IMR-90 (cell line): Measurements from ENCODE around the gene C9orf50. TPM values are rescaled to one million over a fixed set of nuclear protein-coding genes. Genes with fewer than 3 reads are reported as not detected.

Source experiments
- ATAC-seq: fragments of 200-7000 bp; cut with Tn5 transposase; 2 replicates; pipeline ENCODE4 v1.9.1; 2020; ENCODE audit warnings: low read depth, mild to moderate bottlenecking, moderate library complexity
- BruUV-seq: library from RNA; stranded (reverse); fragments of 400-500 nt; replicated peaks from 2 replicates; lab custom pipeline; 2021; lab: Mats Ljungman, UMichigan
- CTCF ChIA-PET: fragments of 300-600 bp; formaldehyde crosslinking; extraction: SDS; loops from one replicate; lab custom pipeline; 2021; ENCODE audit warnings: antibody characterized with exemption; lab: Yijun Ruan, JAX
- POLR2A ChIA-PET: fragments of 300-600 bp; sonication (Branson Sonifier 250); formaldehyde crosslinking; loops from one replicate; lab custom pipeline; 2022; ENCODE audit warnings: antibody characterized with exemption; ENCODE audit not compliant: unreplicated experiment; lab: Charles Lee
- DNase-seq: peaks from one replicate; pipeline ENCODE4 v3.0.0; 2013
- H2AFZ ChIP-seq: replicated peaks from 2 replicates; pipeline ENCODE3; 2013; ENCODE audit warnings: low read length, mild to moderate bottlenecking; ENCODE audit not compliant: poor library complexity
- H2AK5ac ChIP-seq: 2 replicates; pipeline ENCODE4 v1.6.1; 2013; ENCODE audit warnings: low read depth, low read length, inconsistent platforms
- H2AK9ac ChIP-seq: replicated peaks from 2 replicates; pipeline ENCODE3; 2013; ENCODE audit warnings: mild to moderate bottlenecking, low read depth, low read length, moderate library complexity; ENCODE audit not compliant: poor library complexity
- H2BK120ac ChIP-seq: 2 replicates; pipeline ENCODE4 v1.6.1; 2013; ENCODE audit warnings: low read depth, low read length, inconsistent platforms
- H2BK15ac ChIP-seq: 3 replicates; pipeline ENCODE4 v1.6.1; 2013; ENCODE audit warnings: low read depth, low read length, inconsistent platforms
- H2BK20ac ChIP-seq: 2 replicates; pipeline ENCODE4 v1.6.1; 2013; ENCODE audit warnings: low read depth, mild to moderate bottlenecking, inconsistent platforms, low read length, moderate library complexity
- H2BK5ac ChIP-seq: 2 replicates; pipeline ENCODE4 v1.6.1; 2013; ENCODE audit warnings: mild to moderate bottlenecking, low read depth, low read length, inconsistent platforms; ENCODE audit not compliant: poor library complexity, severe bottlenecking
- H3K14ac ChIP-seq: replicated peaks from 2 replicates; pipeline ENCODE4 v1.6.1; 2013; ENCODE audit warnings: low read depth, low read length, inconsistent platforms
- H3K18ac ChIP-seq: 2 replicates; pipeline ENCODE4 v1.6.1; 2013; ENCODE audit warnings: low read depth, low read length, control low read depth
- H3K23ac ChIP-seq: 2 replicates; pipeline ENCODE4 v1.6.1; 2013; ENCODE audit warnings: low read depth, low read length, inconsistent platforms
- H3K27ac ChIP-seq: 2 replicates; pipeline ENCODE4 v1.5.1; 2013; ENCODE audit warnings: mild to moderate bottlenecking, control low read depth, low read length; ENCODE audit not compliant: insufficient read depth
- H3K27me3 ChIP-seq: 2 replicates; pipeline ENCODE4 v1.6.1; 2013; ENCODE audit warnings: low read length; ENCODE audit not compliant: control insufficient read depth, insufficient read depth
- H3K36me3 ChIP-seq: 2 replicates; pipeline ENCODE4 v1.6.1; 2013; ENCODE audit warnings: low read length, mixed read lengths; ENCODE audit not compliant: control insufficient read depth, insufficient read depth
- H3K4ac ChIP-seq: 2 replicates; pipeline ENCODE4 v1.6.1; 2013; ENCODE audit warnings: low read depth, low read length, inconsistent platforms
- H3K4me1 ChIP-seq: 2 replicates; pipeline ENCODE4 v1.6.1; 2013; ENCODE audit warnings: low read length, mixed read lengths; ENCODE audit not compliant: control insufficient read depth, insufficient read depth
- H3K4me2 ChIP-seq: 2 replicates; pipeline ENCODE4 v1.6.1; 2013; ENCODE audit warnings: low read depth, mild to moderate bottlenecking, control low read depth, low read length, moderate library complexity
- H3K4me3 ChIP-seq: 2 replicates; pipeline ENCODE4 v1.5.1; 2013; ENCODE audit warnings: low read depth, mild to moderate bottlenecking, control low read depth, low read length, moderate library complexity; ENCODE audit not compliant: insufficient read depth
- H3K56ac ChIP-seq: 2 replicates; pipeline ENCODE4 v1.6.1; 2013; ENCODE audit warnings: low read length, inconsistent platforms; ENCODE audit not compliant: insufficient read depth; ENCODE audit errors: extremely low read depth
- H3K79me1 ChIP-seq, 2 experiments: 2 replicates each; pipeline ENCODE4 v1.6.1; 2013; ENCODE audit warnings: low read length in 2 of 2, inconsistent platforms in 1 of 2, low read depth in 1 of 2
- H3K9ac ChIP-seq: 2 replicates; pipeline ENCODE4 v1.6.1; 2013; ENCODE audit warnings: low read depth, low read length, control low read depth
- H3K9me1 ChIP-seq: 2 replicates; pipeline ENCODE4 v1.6.1; 2013; ENCODE audit warnings: low read length, inconsistent platforms; ENCODE audit not compliant: insufficient read depth
- H3K9me3 ChIP-seq: 2 replicates; pipeline ENCODE4 v1.6.1; 2013; ENCODE audit warnings: low read length; ENCODE audit not compliant: control insufficient read depth, insufficient read depth
- H4K20me1 ChIP-seq: 2 replicates; pipeline ENCODE4 v1.6.1; 2013; ENCODE audit warnings: low read length, inconsistent platforms; ENCODE audit not compliant: insufficient read depth
- H4K5ac ChIP-seq: 2 replicates; pipeline ENCODE4 v1.6.1; 2013; ENCODE audit warnings: mild to moderate bottlenecking, low read depth, low read length, control low read depth
- H4K8ac ChIP-seq, 2 experiments: 2 replicates each; pipeline ENCODE4 v1.6.1; 2013; ENCODE audit warnings: low read depth in 2 of 2, low read length in 2 of 2, control low read depth in 1 of 2, inconsistent platforms in 1 of 2
- H4K91ac ChIP-seq: 2 replicates; pipeline ENCODE4 v1.6.1; 2013; ENCODE audit warnings: low read depth, low read length, inconsistent platforms; ENCODE audit not compliant: insufficient read depth
- BHLHE40 ChIP-seq: fragments of 150-350 bp; IDR thresholded peaks from 2 replicates; pipeline ENCODE4 v1.6.1; 2016; ENCODE audit warnings: mild to moderate bottlenecking, low read depth, low read length
- CEBPB ChIP-seq: IDR thresholded peaks from 2 replicates; pipeline ENCODE4 v1.6.1; 2012; ENCODE audit warnings: low read depth, low read length, improper control_type of control experiment
- CHD1 ChIP-seq: IDR thresholded peaks from 2 replicates; pipeline ENCODE4 v1.6.1; 2012; ENCODE audit warnings: low read depth, low read length, improper control_type of control experiment
- CTCF ChIP-seq: conservative IDR thresholded peaks from 2 replicates; pipeline ENCODE4 v1.5.1; 2012; ENCODE audit warnings: mild to moderate bottlenecking, low read depth, low read length, improper control_type of control experiment
- ELK1 ChIP-seq: fragments of 150-350 bp; IDR thresholded peaks from 2 replicates; pipeline ENCODE4 v1.6.1; 2016; ENCODE audit warnings: low read depth, mild to moderate bottlenecking, low read length, moderate library complexity, borderline replicate concordance
- FOS ChIP-seq: fragments of 150-350 bp; IDR thresholded peaks from 2 replicates; pipeline ENCODE4 v1.6.1; 2016; ENCODE audit warnings: low read depth, low read length
- MAFK ChIP-seq: IDR thresholded peaks from 2 replicates; pipeline ENCODE4 v1.6.1; 2012; ENCODE audit warnings: low read depth, low read length, improper control_type of control experiment
- MAZ ChIP-seq: IDR thresholded peaks from 2 replicates; pipeline ENCODE4 v1.6.1; 2012; ENCODE audit warnings: low read depth, mild to moderate bottlenecking, low read length, improper control_type of control experiment, moderate library complexity, borderline replicate concordance
- MXI1 ChIP-seq: IDR thresholded peaks from 2 replicates; pipeline ENCODE4 v1.6.1; 2012; ENCODE audit warnings: low read depth, mild to moderate bottlenecking, low read length, moderate library complexity, borderline replicate concordance
- NFE2L2 ChIP-seq: fragments of 150-350 bp; IDR thresholded peaks from 2 replicates; pipeline ENCODE4 v1.6.1; 2016; ENCODE audit warnings: low read depth, mild to moderate bottlenecking, low read length
- POLR2A ChIP-seq: IDR thresholded peaks from 2 replicates; pipeline ENCODE4 v1.6.1; 2012; ENCODE audit warnings: mild to moderate bottlenecking, low read depth, low read length
- RAD21 ChIP-seq: IDR thresholded peaks from 2 replicates; pipeline ENCODE4 v1.6.1; 2012; ENCODE audit warnings: low read length, improper control_type of control experiment
- RCOR1 ChIP-seq: IDR thresholded peaks from 2 replicates; pipeline ENCODE4 v1.6.1; 2012; ENCODE audit warnings: mild to moderate bottlenecking, low read length, improper control_type of control experiment; ENCODE audit not compliant: insufficient replicate concordance
- USF2 ChIP-seq: fragments of 150-350 bp; IDR thresholded peaks from 2 replicates; pipeline ENCODE4 v1.6.1; 2017; ENCODE audit warnings: mild to moderate bottlenecking, antibody characterized with exemption, low read length, low read depth
- whole genome bisulfite sequencing, 2 experiments: methylation state at CpG; one replicate each; pipeline versions ENCODE4 v1.1.5 to v1.1.7; 2013; ENCODE audit warnings: missing lambda C conversion rate in 2 of 2; ENCODE audit not compliant: insufficient read length in 1 of 2; ENCODE audit errors: extremely low coverage in 2 of 2; 5-methylcytosine and 5-hydroxymethylcytosine counted together
- dilution Hi-C: fragments of 300-500 bp; cut with HindIII; formaldehyde crosslinking; loops from one replicate; pipeline ENCODE4 v1.14.3; 2018; ENCODE audit warnings: low sequenced_read_pairs; ENCODE audit not compliant: unreplicated experiment
- in situ Hi-C: fragments of 300-500 bp; cut with MboI; formaldehyde crosslinking; loops from 3 replicates; pipeline ENCODE4 v1.14.3; 2019; ENCODE audit warnings: low sequenced_read_pairs, inconsistent platforms, mixed read lengths
- intact Hi-C: fragments of 100-400 bp; cut with micrococcal nuclease; formaldehyde crosslinking; loops from 2 replicates; pipeline ENCODE4 v1.10.0; 2022
- polyA plus RNA-seq, 3 experiments: library from polyadenylated mRNA; depleted of rRNA; stranded (reverse); fragments of >200 nt; gene quantifications; 2 replicates each; pipeline ENCODE4 v1.2.3, GENCODE V29; 2012; ENCODE audit warnings: low replicate concordance in 1 of 3
- total RNA-seq: library from RNA; depleted of rRNA; stranded (reverse); fragments of >200 nt; gene quantifications from 2 replicates; pipeline ENCODE4 v1.2.3, GENCODE V29; 2012

The C9orf50 gene
- total and polyA plus RNA-seq, 2 of the 4 experiments (the other 2 are of a cell fraction), result 0.09 TPM; not detected in 1

- BruUV-seq, result no TSS peak
- DNase-seq, result no peak
- TF ChIP-seq BHLHE40, result no peak
- TF ChIP-seq CHD1, result no peak
- TF ChIP-seq MAFK, result no peak
- TF ChIP-seq FOS, result no peak
- TF ChIP-seq MAZ, result no peak
- no peak for TF ChIP-seq RCOR1
- no peak for TF ChIP-seq ELK1
- TF ChIP-seq NFE2L2, result no peak
- TF ChIP-seq CEBPB, result no peak
- no peak for TF ChIP-seq USF2
- no peak for TF ChIP-seq RAD21
- no peak for TF ChIP-seq MXI1
- no peak for TF ChIP-seq CTCF
- TF ChIP-seq POLR2A, result no peak
- Histone ChIP-seq H3K36me3 (peaks cover 55% of the 10 kb centered on the region), H2AK9ac (no peak overlapping the region), H3K18ac (no peak overlapping the region), H2AK5ac (no peak overlapping the region; the same call in 1 of the 2 replicates), H4K20me1 (peaks cover 94% of the 10 kb centered on the region), H3K9me3 (no peaks in the 10 kb centered on the region), H2BK120ac (no peak overlapping the region), H4K8ac (no peak overlapping the region), H3K4me1 (peaks cover 32% of the 10 kb centered on the region), H2BK5ac (no peak overlapping the region), H3K4me3 (no peak overlapping the region), H4K5ac (no peak overlapping the region), H3K56ac (no peak overlapping the region), H3K4ac (no peak overlapping the region), H3K9me1 (peaks cover 41% of the 10 kb centered on the region), H3K27ac (no peak overlapping the region), H4K91ac (no peak overlapping the region), H2BK20ac (no peak overlapping the region), H3K23ac (no peak overlapping the region), H2AFZ (no peak overlapping the region), H3K79me1 (peaks cover 16 to 86% of the 10 kb centered on the region in 2 experiments), H3K4me2 (no peak overlapping the region), H3K27me3 (no peaks in the 10 kb centered on the region), H2BK15ac (no peak overlapping the region), H3K9ac (no peak overlapping the region), H3K14ac (no peak overlapping the region)
- WGBS, 2 experiments, result 80% methylated on average over 1 of the region's 4 CpGs; no CpG with 5 or more reads in 1 of the 2 experiments
- no peak for ATAC-seq
- dilution Hi-C loops, result no loop called here
- in situ Hi-C loops, result no loop called here
- ChIA-PET POLR2A (no interaction called here), CTCF (no interaction called here)
- intact Hi-C loops, result no loop called here
These were observed 12.3 kb upstream of the C9orf50 start for GRCh38 chr9:129633207-129633606.
